KMS-11 (cell line): ENCODE data around the gene IFI16.

Source experiments
- H2AFZ ChIP-seq: fragments of 200-600 bp; sonication (generic); 2 replicates; pipeline ENCODE4 v1.6.1; 2016; ENCODE audit warnings: antibody characterized with exemption, mixed run types, low read depth
- H3K27ac ChIP-seq: fragments of 200-600 bp; sonication (generic); 2 replicates; pipeline ENCODE4 v1.6.1; 2016; ENCODE audit warnings: mild to moderate bottlenecking, mixed run types
- H3K27me3 ChIP-seq: fragments of 200-600 bp; sonication (generic); 2 replicates; pipeline ENCODE4 v1.6.1; 2017; ENCODE audit warnings: mild to moderate bottlenecking, low read depth, mixed run types, moderate library complexity; ENCODE audit not compliant: insufficient read depth
- H3K36me3 ChIP-seq: fragments of 200-600 bp; sonication (generic); 2 replicates; pipeline ENCODE4 v1.6.1; 2017; ENCODE audit warnings: mild to moderate bottlenecking, mixed run types; ENCODE audit not compliant: insufficient read depth
- H3K4me1 ChIP-seq: fragments of 200-600 bp; sonication (generic); 2 replicates; pipeline ENCODE4 v1.6.1; 2016; ENCODE audit warnings: mild to moderate bottlenecking, low read depth, mixed run types; ENCODE audit not compliant: poor library complexity, severe bottlenecking
- H3K4me2 ChIP-seq: fragments of 200-600 bp; sonication (generic); 2 replicates; pipeline ENCODE4 v1.7.0; 2016; ENCODE audit warnings: mild to moderate bottlenecking, mixed run types
- H3K4me3 ChIP-seq: fragments of 200-600 bp; sonication (generic); IDR thresholded peaks from 2 replicates; pipeline ENCODE4 v1.6.1; 2017; ENCODE audit warnings: low read depth, low read length, mixed read lengths; ENCODE audit not compliant: insufficient read depth
- H3K79me2 ChIP-seq: fragments of 200-600 bp; sonication (generic); 2 replicates; pipeline ENCODE4 v1.6.1; 2016; ENCODE audit warnings: low read depth, mixed run types; ENCODE audit not compliant: insufficient read depth
- H3K9ac ChIP-seq: fragments of 200-600 bp; sonication (generic); 2 replicates; pipeline ENCODE4 v1.6.1; 2016; ENCODE audit warnings: mild to moderate bottlenecking, mixed run types
- H4K20me1 ChIP-seq: fragments of 200-600 bp; sonication (generic); 2 replicates; pipeline ENCODE4 v1.6.1; 2016; ENCODE audit warnings: mild to moderate bottlenecking, mixed run types; ENCODE audit not compliant: insufficient read depth
- TF ChIP-seq, protein P1 (sequence below): fragments of 200-600 bp; sonication (generic); conservative IDR thresholded peaks from 2 replicates; pipeline ENCODE4 v1.6.1; 2017; ENCODE audit warnings: low read depth, mild to moderate bottlenecking, antibody characterized with exemption, low read length, moderate library complexity, mixed read lengths

Gene IFI16

DNA sequence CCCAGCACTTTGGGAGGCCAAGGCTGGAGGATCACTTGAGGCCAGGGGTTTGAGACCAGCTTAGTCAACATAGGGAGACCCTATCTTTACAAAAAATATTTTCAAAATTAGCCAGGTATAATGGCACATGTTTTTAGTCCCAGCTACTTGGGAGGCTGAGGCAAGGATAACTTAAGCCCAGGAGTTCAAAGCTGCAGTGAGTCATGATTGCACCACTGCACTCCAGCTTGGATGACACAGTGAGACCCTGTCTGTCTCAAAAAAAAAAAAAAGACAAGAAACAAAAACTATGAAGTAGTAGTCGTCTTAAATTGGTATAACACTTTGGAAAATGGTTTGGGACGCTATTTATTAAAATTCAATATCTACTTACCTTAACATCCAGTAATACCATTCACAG is 59.2 kb downstream of the IFI16 start:
- no peaks in the 10 kb centered on the region for H3K27me3 ChIP-seq
- no peaks in the 10 kb centered on the region for H4K20me1 ChIP-seq
- peaks cover 20% of the 10 kb centered on the region for H3K4me1 ChIP-seq
- no peak overlapping the region for H3K4me3 ChIP-seq
- no peak overlapping the region for H2AFZ ChIP-seq
- H3K27ac ChIP-seq, result no peak overlapping the region
- H3K4me2 ChIP-seq, result no peak overlapping the region
- TF ChIP-seq, protein P1, sequence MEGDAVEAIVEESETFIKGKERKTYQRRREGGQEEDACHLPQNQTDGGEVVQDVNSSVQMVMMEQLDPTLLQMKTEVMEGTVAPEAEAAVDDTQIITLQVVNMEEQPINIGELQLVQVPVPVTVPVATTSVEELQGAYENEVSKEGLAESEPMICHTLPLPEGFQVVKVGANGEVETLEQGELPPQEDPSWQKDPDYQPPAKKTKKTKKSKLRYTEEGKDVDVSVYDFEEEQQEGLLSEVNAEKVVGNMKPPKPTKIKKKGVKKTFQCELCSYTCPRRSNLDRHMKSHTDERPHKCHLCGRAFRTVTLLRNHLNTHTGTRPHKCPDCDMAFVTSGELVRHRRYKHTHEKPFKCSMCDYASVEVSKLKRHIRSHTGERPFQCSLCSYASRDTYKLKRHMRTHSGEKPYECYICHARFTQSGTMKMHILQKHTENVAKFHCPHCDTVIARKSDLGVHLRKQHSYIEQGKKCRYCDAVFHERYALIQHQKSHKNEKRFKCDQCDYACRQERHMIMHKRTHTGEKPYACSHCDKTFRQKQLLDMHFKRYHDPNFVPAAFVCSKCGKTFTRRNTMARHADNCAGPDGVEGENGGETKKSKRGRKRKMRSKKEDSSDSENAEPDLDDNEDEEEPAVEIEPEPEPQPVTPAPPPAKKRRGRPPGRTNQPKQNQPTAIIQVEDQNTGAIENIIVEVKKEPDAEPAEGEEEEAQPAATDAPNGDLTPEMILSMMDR, result no peak
- H3K9ac ChIP-seq, result no peak overlapping the region
- H3K36me3 ChIP-seq, result no peaks in the 10 kb centered on the region
- no peaks in the 10 kb centered on the region for H3K79me2 ChIP-seq

DNA sequence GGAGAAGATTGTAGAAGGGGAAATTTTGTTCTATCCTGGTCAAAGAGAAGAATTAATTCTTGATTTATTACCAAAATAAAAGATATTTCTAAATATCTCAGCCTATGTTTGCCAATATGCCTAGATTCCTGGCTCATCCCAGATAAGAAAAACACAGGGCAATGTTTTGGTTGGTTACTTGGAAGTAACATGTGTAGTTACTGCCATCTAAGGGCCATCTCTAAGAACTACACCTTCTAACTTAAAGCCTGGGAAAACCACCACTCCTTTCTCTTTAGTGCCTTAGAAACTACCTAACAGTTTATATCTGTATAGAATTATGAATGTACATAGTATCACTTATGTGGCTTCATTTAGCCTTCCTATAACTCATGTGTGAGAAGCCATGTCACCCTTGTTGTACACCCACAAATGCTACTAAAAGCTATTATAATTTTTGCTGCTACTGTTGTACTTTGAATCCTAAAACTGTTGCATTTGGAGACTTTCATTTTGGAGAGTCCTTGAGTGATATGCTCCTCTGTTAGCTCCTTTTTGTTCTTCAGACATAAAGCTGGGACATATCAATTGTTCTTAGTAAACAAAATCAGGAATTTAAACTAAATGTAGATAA is 62.4 kb downstream of the IFI16 start:
- H4K20me1 ChIP-seq, result no peaks in the 10 kb centered on the region
- no peak overlapping the region for H3K9ac ChIP-seq
- no peaks in the 10 kb centered on the region for H3K79me2 ChIP-seq
- TF ChIP-seq, protein P1, result peak; percentile 88
- H3K36me3 ChIP-seq, result no peaks in the 10 kb centered on the region
- H3K4me1 ChIP-seq, result peaks cover 41% of the 10 kb centered on the region
- H3K27me3 ChIP-seq, result no peaks in the 10 kb centered on the region
- no peak overlapping the region for H3K4me3 ChIP-seq
- no peak overlapping the region for H3K4me2 ChIP-seq
- no peak overlapping the region for H3K27ac ChIP-seq
- H2AFZ ChIP-seq, result no peak overlapping the region

DNA sequence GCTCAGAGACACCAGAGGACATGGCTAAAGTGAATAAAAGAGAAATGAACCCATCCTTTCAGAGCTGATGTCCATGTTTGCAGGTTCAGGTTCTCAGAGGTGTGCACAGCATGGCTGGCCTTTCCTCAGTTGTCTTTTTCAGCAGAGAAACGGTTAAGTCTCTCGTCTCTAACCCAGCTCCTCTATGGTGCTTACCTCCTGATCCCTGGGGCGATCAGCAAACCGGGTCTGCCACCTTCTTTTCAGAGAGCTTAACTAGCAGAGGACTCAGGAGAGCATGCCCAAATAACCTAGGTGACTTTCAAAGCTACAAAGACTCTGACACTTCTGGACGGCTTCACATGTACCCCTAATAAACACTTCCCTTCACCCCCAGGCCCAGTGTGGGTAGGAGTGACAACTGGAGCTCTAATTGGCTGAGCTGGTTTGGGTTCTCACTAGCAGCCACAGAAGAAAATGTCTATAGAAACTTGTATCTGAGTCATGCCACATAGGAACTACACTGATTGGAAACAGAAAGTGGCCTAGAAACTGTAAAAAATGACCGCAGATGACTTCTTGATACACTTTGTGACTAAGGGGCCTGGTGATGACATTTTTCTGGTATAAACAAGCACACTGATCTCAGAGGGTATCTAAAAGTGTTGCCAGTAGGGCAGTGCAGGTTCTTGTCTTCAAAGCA is 66.9 kb downstream of the IFI16 start, which contains the start of gene AIM2:
TSS of gene AIM2 (minus strand) at position 329 of the 682 bp plus-strand sequence. CDS start 3,267 bp downstream, outside the sequence.
- Histone ChIP-seq H3K79me2 (no peaks in the 10 kb centered on the region), H3K9ac (peak within 1 kb of the TSS; percentile 58), H2AFZ (peak within 1 kb of the TSS; percentile 83), H4K20me1 (no peaks in the 10 kb centered on the region), H3K27ac (peak within 1 kb of the TSS; percentile 89), H3K36me3 (no peaks in the 10 kb centered on the region), H3K4me1 (peaks cover 39% of the 10 kb centered on the region), H3K27me3 (no peaks in the 10 kb centered on the region), H3K4me3 (peak within 1 kb of the TSS; percentile 83), H3K4me2 (peak within 1 kb of the TSS; percentile 93)
- TF ChIP-seq, protein P1, result no peak

DNA sequence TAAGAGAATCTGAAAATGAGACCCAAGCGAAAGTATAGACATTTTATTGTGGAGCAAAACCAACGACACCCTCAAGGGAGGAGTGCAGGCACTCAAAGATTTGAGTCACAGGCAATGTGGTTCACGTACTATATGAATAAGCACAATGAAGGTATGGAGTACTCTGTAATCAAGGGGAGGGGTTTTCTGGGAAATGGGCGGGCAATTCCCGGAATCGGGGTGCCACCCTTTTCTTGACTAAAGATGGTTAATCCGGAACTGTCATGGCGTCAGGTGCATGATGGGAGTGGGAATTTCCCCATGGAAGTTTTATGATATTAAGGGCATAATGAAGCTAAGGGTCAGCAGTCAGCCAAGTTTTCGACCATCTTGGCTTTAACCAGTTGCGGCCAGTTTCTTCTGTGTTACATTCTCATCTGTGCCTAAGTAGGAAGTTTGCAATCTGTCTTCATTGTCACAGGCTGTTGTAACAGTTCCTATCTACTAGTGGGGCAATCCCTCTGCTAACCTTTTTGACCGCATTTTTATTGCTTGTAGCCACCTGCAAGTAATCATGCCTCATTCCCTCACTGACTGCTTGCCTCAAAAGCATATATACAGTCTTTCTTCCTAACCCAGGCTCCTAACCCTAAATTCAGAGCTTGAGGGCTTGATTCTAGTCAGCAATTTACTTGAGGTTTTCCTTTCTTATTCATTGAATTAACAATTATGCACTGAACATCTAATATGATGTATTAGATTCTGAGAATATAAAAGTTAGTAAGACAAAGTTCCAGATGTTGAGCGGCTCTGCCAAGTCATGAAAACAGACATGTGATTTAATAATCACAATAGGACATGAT is 67.6 kb downstream of the IFI16 start:
- no peaks in the 10 kb centered on the region for H3K27me3 ChIP-seq
- no peaks in the 10 kb centered on the region for H3K79me2 ChIP-seq
- H3K36me3 ChIP-seq, result no peaks in the 10 kb centered on the region
- peak overlapping the region; percentile 58 for H3K9ac ChIP-seq
- H3K4me3 ChIP-seq, result peak overlapping the region; percentile 83
- H3K27ac ChIP-seq, result peak overlapping the region; percentile 89
- TF ChIP-seq, protein P1, result no peak
- peak overlapping the region; percentile 83 for H2AFZ ChIP-seq
- peak overlapping the region; percentile 93 for H3K4me2 ChIP-seq
- peaks cover 39% of the 10 kb centered on the region for H3K4me1 ChIP-seq
- H4K20me1 ChIP-seq, result no peaks in the 10 kb centered on the region
